Neural progenitor cell (in vitro differentiated cells): ENCODE measurements around the gene CASQ1. TPM values are rescaled to one million over a fixed set of nuclear protein-coding genes. Genes with fewer than 3 reads are reported as not detected.

Source experiments
- DNase-seq: peaks from one replicate; pipeline ENCODE4 v3.0.0-alpha.2; 2016; ENCODE audit warnings: low spot score
- H2AFZ ChIP-seq: fragments of 200-600 bp; sonication (generic); replicated peaks from 2 replicates; pipeline ENCODE4 v1.6.1; 2016; ENCODE audit warnings: antibody characterized with exemption
- H3F3A ChIP-seq: fragments of 200-600 bp; sonication (generic); 2 replicates; pipeline ENCODE4 v1.6.1; 2016; ENCODE audit warnings: antibody characterized with exemption, low read depth
- H3K27ac ChIP-seq: fragments of 200-600 bp; sonication (generic); 2 replicates; pipeline ENCODE4 v1.5.1; 2016; ENCODE audit warnings: mild to moderate bottlenecking
- H3K27me3 ChIP-seq: fragments of 200-600 bp; sonication (generic); 2 replicates; pipeline ENCODE4 v1.6.1; 2016; ENCODE audit warnings: mild to moderate bottlenecking, moderate library complexity
- H3K36me3 ChIP-seq: fragments of 200-600 bp; sonication (generic); 2 replicates; pipeline ENCODE4 v1.5.1; 2016
- H3K4me1 ChIP-seq: fragments of 200-600 bp; sonication (generic); 2 replicates; pipeline ENCODE4 v1.6.1; 2016; ENCODE audit warnings: mixed run types
- H3K4me2 ChIP-seq: fragments of 200-600 bp; sonication (generic); 2 replicates; pipeline ENCODE4 v1.6.1; 2016
- H3K4me3 ChIP-seq: fragments of 200-600 bp; sonication (generic); 2 replicates; pipeline ENCODE4 v1.5.1; 2016
- H3K79me2 ChIP-seq: fragments of 200-600 bp; sonication (generic); 2 replicates; pipeline ENCODE4 v1.6.1; 2016; ENCODE audit warnings: low read depth
- H3K9ac ChIP-seq: fragments of 200-600 bp; sonication (generic); 2 replicates; pipeline ENCODE4 v1.6.1; 2016
- H3K9me3 ChIP-seq: fragments of 200-600 bp; sonication (generic); 2 replicates; pipeline ENCODE4 v1.5.1; 2016; ENCODE audit warnings: low read depth
- H4K20me1 ChIP-seq: fragments of 200-600 bp; sonication (generic); 2 replicates; pipeline ENCODE4 v1.6.1; 2016; ENCODE audit warnings: low read depth
- H3K27ac Mint-ChIP-seq: 3 replicates; pipeline ENCODE4 v1.8.0; 2021; ENCODE audit warnings: mixed read lengths
- H3K27me3 Mint-ChIP-seq: 2 replicates; pipeline ENCODE4 v1.8.0; 2022; ENCODE audit warnings: low read depth, mild to moderate bottlenecking, inconsistent platforms, moderate library complexity, mixed read lengths; ENCODE audit not compliant: insufficient read depth
- H3K36me3 Mint-ChIP-seq: 3 replicates; pipeline ENCODE4 v1.8.0; 2021; ENCODE audit warnings: mixed read lengths
- H3K4me1 Mint-ChIP-seq: 3 replicates; pipeline ENCODE4 v1.8.0; 2021; ENCODE audit warnings: mixed read lengths
- H3K4me3 Mint-ChIP-seq: 3 replicates; pipeline ENCODE4 v1.8.0; 2021; ENCODE audit warnings: mild to moderate bottlenecking, moderate library complexity, mixed read lengths
- H3K9me3 Mint-ChIP-seq: 3 replicates; pipeline ENCODE4 v1.8.0; 2020; ENCODE audit warnings: mixed read lengths
- EZH2 ChIP-seq: fragments of 200-600 bp; sonication (generic); IDR thresholded peaks from 2 replicates; pipeline ENCODE4 v1.6.1; 2017; ENCODE audit warnings: antibody characterized with exemption, mild to moderate bottlenecking, moderate library complexity
- EZH2phosphoT487 ChIP-seq: fragments of 200-600 bp; sonication (generic); IDR thresholded peaks from 2 replicates; pipeline ENCODE4 v1.6.1; 2017; ENCODE audit warnings: antibody characterized with exemption
- total RNA-seq: library from RNA; depleted of rRNA; stranded (reverse); fragments of >200 nt; gene quantifications from 2 replicates; pipeline ENCODE4 v1.2.3, GENCODE V29; 2015; ENCODE audit warnings: low replicate concordance
- TF ChIP-seq, protein P1 (sequence below): fragments of 200-600 bp; sonication (generic); IDR thresholded peaks from 2 replicates; pipeline ENCODE4 v1.5.1; 2017; ENCODE audit warnings: antibody characterized with exemption, mild to moderate bottlenecking

The CASQ1 gene
- total RNA-seq, 1 donor from 2014 or later, result not detected

GRCh38 chr1:160161965-160162705 is 28.2 kb upstream of the CASQ1 start:
- no peaks in the 10 kb centered on the region for H3K79me2 ChIP-seq
- Mint-ChIP-seq H3K36me3 (no peaks in the 10 kb centered on the region), H3K27me3 (peaks cover 6% of the 10 kb centered on the region), H3K4me1 (peaks cover 16% of the 10 kb centered on the region), H3K9me3 (peaks cover 3% of the 10 kb centered on the region), H3K4me3 (no peak overlapping the region), H3K27ac (no peak overlapping the region)
- H3K9ac ChIP-seq, result no peak overlapping the region
- H3K4me1 ChIP-seq, result peaks cover 3% of the 10 kb centered on the region
- H3K27ac ChIP-seq, result no peak overlapping the region
- H2AFZ ChIP-seq, result peak overlapping the region; percentile 88
- no peak for TF ChIP-seq EZH2
- TF ChIP-seq, protein P1, sequence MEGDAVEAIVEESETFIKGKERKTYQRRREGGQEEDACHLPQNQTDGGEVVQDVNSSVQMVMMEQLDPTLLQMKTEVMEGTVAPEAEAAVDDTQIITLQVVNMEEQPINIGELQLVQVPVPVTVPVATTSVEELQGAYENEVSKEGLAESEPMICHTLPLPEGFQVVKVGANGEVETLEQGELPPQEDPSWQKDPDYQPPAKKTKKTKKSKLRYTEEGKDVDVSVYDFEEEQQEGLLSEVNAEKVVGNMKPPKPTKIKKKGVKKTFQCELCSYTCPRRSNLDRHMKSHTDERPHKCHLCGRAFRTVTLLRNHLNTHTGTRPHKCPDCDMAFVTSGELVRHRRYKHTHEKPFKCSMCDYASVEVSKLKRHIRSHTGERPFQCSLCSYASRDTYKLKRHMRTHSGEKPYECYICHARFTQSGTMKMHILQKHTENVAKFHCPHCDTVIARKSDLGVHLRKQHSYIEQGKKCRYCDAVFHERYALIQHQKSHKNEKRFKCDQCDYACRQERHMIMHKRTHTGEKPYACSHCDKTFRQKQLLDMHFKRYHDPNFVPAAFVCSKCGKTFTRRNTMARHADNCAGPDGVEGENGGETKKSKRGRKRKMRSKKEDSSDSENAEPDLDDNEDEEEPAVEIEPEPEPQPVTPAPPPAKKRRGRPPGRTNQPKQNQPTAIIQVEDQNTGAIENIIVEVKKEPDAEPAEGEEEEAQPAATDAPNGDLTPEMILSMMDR, result peak; percentile 73
- no peak for TF ChIP-seq EZH2phosphoT487
- peaks cover 18% of the 10 kb centered on the region for H3K27me3 ChIP-seq
- no peaks in the 10 kb centered on the region for H3K36me3 ChIP-seq
- H3K4me2 ChIP-seq, result no peak overlapping the region
- no peak overlapping the region for H3K4me3 ChIP-seq
- peak; percentile 80 for DNase-seq
- no peaks in the 10 kb centered on the region for H3F3A ChIP-seq
- H4K20me1 ChIP-seq, result no peaks in the 10 kb centered on the region
- no peaks in the 10 kb centered on the region for H3K9me3 ChIP-seq

- H3K27ac ChIP-seq, result no peak overlapping the region
- peaks cover 3% of the 10 kb centered on the region for H3K4me1 ChIP-seq
- no peak overlapping the region for H3K9ac ChIP-seq
- H3K4me3 Mint-ChIP-seq, result no peak overlapping the region
- no peak overlapping the region for H3K4me2 ChIP-seq
- no peaks in the 10 kb centered on the region for H3K9me3 ChIP-seq
- no peak overlapping the region for H3K4me3 ChIP-seq
- DNase-seq, result no peak
- TF ChIP-seq, protein P1, result no peak
- TF ChIP-seq EZH2 (no peak), EZH2phosphoT487 (no peak)
- H2AFZ ChIP-seq, result no peak overlapping the region
- H3K27ac Mint-ChIP-seq, result no peak overlapping the region
- H3K36me3 ChIP-seq, result no peaks in the 10 kb centered on the region
- H3F3A ChIP-seq, result no peaks in the 10 kb centered on the region
- H3K9me3 Mint-ChIP-seq, result peaks cover 3% of the 10 kb centered on the region
- H3K27me3 Mint-ChIP-seq, result peaks cover 9% of the 10 kb centered on the region
- no peaks in the 10 kb centered on the region for H3K36me3 Mint-ChIP-seq
- H3K4me1 Mint-ChIP-seq, result peaks cover 24% of the 10 kb centered on the region
- no peaks in the 10 kb centered on the region for H4K20me1 ChIP-seq
- H3K27me3 ChIP-seq, result peaks cover 26% of the 10 kb centered on the region
- H3K79me2 ChIP-seq, result no peaks in the 10 kb centered on the region
Observed at GRCh38 chr1:160162931-160163330, 27.4 kb upstream of the CASQ1 start.

GRCh38 chr1:160163615-160164014 is 26.8 kb upstream of the CASQ1 start:
- Histone ChIP-seq H3K4me2 (no peak overlapping the region), H3K9ac (no peak overlapping the region), H3K4me1 (peaks cover 3% of the 10 kb centered on the region), H2AFZ (no peak overlapping the region), H3K27ac (no peak overlapping the region), H3F3A (peaks cover 3% of the 10 kb centered on the region), H3K79me2 (no peaks in the 10 kb centered on the region), H3K27me3 (peaks cover 28% of the 10 kb centered on the region), H3K9me3 (no peaks in the 10 kb centered on the region), H3K36me3 (no peaks in the 10 kb centered on the region), H4K20me1 (no peaks in the 10 kb centered on the region), H3K4me3 (no peak overlapping the region)
- TF ChIP-seq, protein P1, result no peak
- TF ChIP-seq EZH2phosphoT487 (no peak), EZH2 (no peak)
- no peak overlapping the region for H3K27ac Mint-ChIP-seq
- no peak for DNase-seq
- peaks cover 3% of the 10 kb centered on the region for H3K9me3 Mint-ChIP-seq
- H3K36me3 Mint-ChIP-seq, result no peaks in the 10 kb centered on the region
- H3K4me1 Mint-ChIP-seq, result peaks cover 27% of the 10 kb centered on the region
- no peak overlapping the region for H3K4me3 Mint-ChIP-seq
- peaks cover 10% of the 10 kb centered on the region for H3K27me3 Mint-ChIP-seq
